GM12878 (cell line): ENCODE measurements around the gene ATF4. TPM values are rescaled to one million over a fixed set of nuclear protein-coding genes. Genes with fewer than 3 reads are reported as not detected.

Experiments used
- ATAC-seq: fragments of 200-7000 bp; cut with Tn5 transposase; 3 replicates; pipeline ENCODE4 v1.9.1; 2020; ENCODE audit warnings: mild to moderate bottlenecking, moderate library complexity
- BruUV-seq: library from RNA; stranded (reverse); fragments of 400-500 nt; replicated peaks from 2 replicates; lab custom pipeline; 2021; lab: Mats Ljungman, UMichigan
- CTCF ChIA-PET: fragments of 300-600 bp; sonication (Branson Sonifier 250); formaldehyde crosslinking; extraction: SDS; loops from one replicate; lab custom pipeline; 2021; ENCODE audit warnings: inconsistent platforms; lab: Yijun Ruan, JAX
- POLR2A ChIA-PET: fragments of 350-600 bp; formaldehyde crosslinking; extraction: SDS; loops from one replicate; lab custom pipeline; 2021; ENCODE audit warnings: inconsistent platforms; lab: Charles Lee
- RAD21 ChIA-PET: fragments of 300-600 bp; sonication (Branson Sonifier 250); formaldehyde crosslinking; loops from one replicate; lab custom pipeline; 2023; ENCODE audit warnings: antibody characterized with exemption; ENCODE audit not compliant: unreplicated experiment; lab: Charles Lee
- SMC1A ChIA-PET: fragments of 300-600 bp; sonication (Branson Sonifier 250); formaldehyde crosslinking; loops from one replicate; lab custom pipeline; 2023; ENCODE audit not compliant: unreplicated experiment, uncharacterized antibody; lab: Charles Lee
- DNase-seq: peaks from one replicate; pipeline ENCODE4 v3.0.0-alpha.2; 2011; ENCODE audit warnings: low read depth, low spot score
- FAIRE-seq: peaks from 3 replicates; lab custom pipeline; 2011; peaks lifted over from hg19 to GRCh38; lab: Jason Lieb, UNC
- H2AFZ ChIP-seq: 2 replicates; pipeline ENCODE4 v1.6.0; 2011; ENCODE audit warnings: low read depth, low read length, control low read depth; ENCODE audit not compliant: control insufficient read depth
- H3K27ac ChIP-seq: 2 replicates; pipeline ENCODE4 v1.5.1; 2011; ENCODE audit warnings: control low read depth; ENCODE audit not compliant: control insufficient read depth, insufficient read depth
- H3K27me3 ChIP-seq, 2 experiments: replicated peaks in 1 of 2; 2 replicates each; pipeline versions ENCODE4 v1.6.0 to v1.6.1; 2011; ENCODE audit warnings: low read length in 1 of 2; ENCODE audit not compliant: control insufficient read depth in 2 of 2, insufficient read depth in 2 of 2
- H3K36me3 ChIP-seq, 2 experiments: 2 replicates each; pipeline ENCODE4 v1.5.1; 2011; ENCODE audit warnings: low read length in 1 of 2; ENCODE audit not compliant: control insufficient read depth in 2 of 2, insufficient read depth in 2 of 2
- H3K4me1 ChIP-seq: 2 replicates; pipeline ENCODE4 v1.6.1; 2011; ENCODE audit warnings: mild to moderate bottlenecking, low read length, moderate library complexity, mixed read lengths; ENCODE audit not compliant: control insufficient read depth, insufficient read depth
- H3K4me2 ChIP-seq: 2 replicates; pipeline ENCODE4 v1.6.0; 2011; ENCODE audit warnings: control low read depth; ENCODE audit not compliant: control insufficient read depth, insufficient read depth
- H3K4me3 ChIP-seq: fragments of 200-600 bp; sonication (generic); 2 replicates; pipeline ENCODE4 v1.5.1; 2016
- H3K79me2 ChIP-seq: 2 replicates; pipeline ENCODE4 v1.6.0; 2011; ENCODE audit warnings: low read length; ENCODE audit not compliant: control insufficient read depth, insufficient read depth
- H3K9ac ChIP-seq: 2 replicates; pipeline ENCODE4 v1.8.0; 2011; ENCODE audit warnings: low read length, control low read depth, mixed read lengths; ENCODE audit not compliant: control insufficient read depth, insufficient read depth
- H3K9me3 ChIP-seq: replicated peaks from 3 replicates; pipeline ENCODE4 v1.5.1; 2011; ENCODE audit warnings: mild to moderate bottlenecking, low read length; ENCODE audit not compliant: control insufficient read depth, insufficient read depth
- H4K20me1 ChIP-seq: 2 replicates; pipeline ENCODE4 v1.6.0; 2011; ENCODE audit not compliant: control insufficient read depth, insufficient read depth
- CEBPZ ChIP-seq: fragments of 150-350 bp; IDR thresholded peaks from 2 replicates; pipeline ENCODE4 v1.6.1; 2016; ENCODE audit warnings: low read depth, low read length
- EP300 ChIP-seq, 2 experiments: fragments of 150-350 bp in 1 of 2; IDR thresholded peaks; 2 replicates each; pipeline ENCODE4 v1.6.1; 2011 to 2012; ENCODE audit warnings: low read depth in 2 of 2, low read length in 2 of 2, borderline replicate concordance in 1 of 2, improper control_type of control experiment in 1 of 2, inconsistent platforms in 1 of 2; ENCODE audit not compliant: control insufficient read depth in 1 of 2
- EZH2 ChIP-seq: IDR thresholded peaks from 2 replicates; pipeline ENCODE4 v1.6.1; 2012; ENCODE audit warnings: low read depth, mild to moderate bottlenecking, control low read depth, inconsistent platforms, low read length, borderline replicate concordance; ENCODE audit not compliant: control insufficient read depth
- JUNB ChIP-seq: IDR thresholded peaks from 2 replicates; pipeline ENCODE4 v1.6.1; 2016; ENCODE audit warnings: antibody characterized with exemption, mild to moderate bottlenecking
- NKRF ChIP-seq: fragments of 450-650 bp; conservative IDR thresholded peaks from 2 replicates; pipeline ENCODE4 v1.6.1; 2017; ENCODE audit warnings: mild to moderate bottlenecking, moderate library complexity
- NR2C2 ChIP-seq: IDR thresholded peaks from 2 replicates; pipeline ENCODE4 v1.6.1; 2011; ENCODE audit warnings: borderline replicate concordance, low read depth; ENCODE audit not compliant: control insufficient read depth, insufficient read length
- PAX5 ChIP-seq: IDR thresholded peaks from 2 replicates; pipeline ENCODE4 v1.6.1; 2011; ENCODE audit warnings: low read depth, low read length, borderline replicate concordance
- RUNX3 ChIP-seq: IDR thresholded peaks from 2 replicates; pipeline ENCODE4 v1.6.1; 2012; ENCODE audit warnings: low read length, inconsistent platforms
- SIX5 ChIP-seq: IDR thresholded peaks from 2 replicates; pipeline ENCODE4 v1.6.1; 2011; ENCODE audit warnings: mild to moderate bottlenecking, low read depth, low read length, moderate library complexity; ENCODE audit not compliant: severe bottlenecking
- ZNF384 ChIP-seq: IDR thresholded peaks from 2 replicates; pipeline ENCODE4 v1.6.1; 2012; ENCODE audit warnings: low read depth, mild to moderate bottlenecking, low read length, improper control_type of control experiment, borderline replicate concordance
- ZZZ3 ChIP-seq: IDR thresholded peaks from 2 replicates; pipeline ENCODE4 v1.6.1; 2011; ENCODE audit warnings: low read depth; ENCODE audit not compliant: control insufficient read depth, insufficient read length
- WGBS: methylation state at CpG from one replicate; pipeline ENCODE4 v1.1.6; 2016; ENCODE audit warnings: low lambda C conversion rate; ENCODE audit not compliant: insufficient replicate concordance, insufficient coverage; ENCODE audit errors: missing lambda C conversion rate; 5-methylcytosine and 5-hydroxymethylcytosine counted together
- in situ Hi-C: fragments of 300-500 bp; cut with MboI; formaldehyde crosslinking; loops from 9 replicates; pipeline ENCODE4 v1.14.3; 2018; ENCODE audit warnings: mixed read lengths
- intact Hi-C: fragments of 100-400 bp; cut with micrococcal nuclease; formaldehyde crosslinking; loops from one replicate; pipeline ENCODE4 v1.14.2; 2022; ENCODE audit not compliant: unreplicated experiment
- polyA plus RNA-seq, 11 experiments: library from polyadenylated mRNA; depleted of rRNA in 4 of 11; unstranded in 6 of 11; stranded (reverse) in 5 of 11; fragments of >200 nt; fragmentation: Nextera tagmentation in 4 of 11; fragmentation: Illumina TruSeq in 1 of 11; extraction: Ambion mirVana in 4 of 11; extraction: Trizol in 1 of 11; gene quantifications; 1 replicate in 1 of 11; 2 replicates in 10 of 11; pipeline versions ENCODE4 v1.2.1 to v1.2.3, GENCODE V29; 2011 to 2016; ENCODE audit warnings: inconsistent platforms in 2 of 11, missing spikeins in 2 of 11, low read depth in 1 of 11
- total RNA-seq, 4 experiments: library from RNA; depleted of rRNA in 3 of 4; stranded (reverse); fragments of >200 nt in 3 of 4; fragmentation: Illumina TruSeq in 1 of 4; extraction: Trizol in 1 of 4; gene quantifications; 2 replicates each; pipeline versions ENCODE4 v1.2.1 to v1.2.3, GENCODE V29; 2013 to 2021

ATF4 gene
- total and polyA plus RNA-seq, 10 of the 15 experiments (the other 5 are each of a cell fraction or from before 2014, with no cell fraction given), result 88.3 to 605 (median 320) TPM

GRCh38 chr22:39553429-39553828 lies 33.1 kb downstream of the ATF4 start:
- no peaks in the 10 kb centered on the region for H3K9me3 ChIP-seq
- no peak overlapping the region for H3K9ac ChIP-seq
- no TSS peak for BruUV-seq
- TF ChIP-seq EP300 (IDR thresholded peaks at IDR 0.05; ENCODE audit: borderline replicate concordance in 1 of 2, control insufficient read depth in 1 of 2, low read depth in 2 of 2, low read length in 2 of 2) (no peak), EZH2 (no peak), NR2C2 (no peak), JUNB (no peak), PAX5 (no peak), ZNF384 (no peak)
- TF ChIP-seq, all 136 proteins: peak for 0
- RAD21 ChIA-PET, result interaction anchor here (0.7 kb wide), 1 partner anchor 237 kb away, joined by 3 read pairs; no protein-coding TSS in a partner anchor
- FAIRE-seq (no peak), ATAC-seq (no peak), DNase-seq (no peak)
- H3K4me1 ChIP-seq, result no peaks in the 10 kb centered on the region
- no peaks in the 10 kb centered on the region for H3K79me2 ChIP-seq
- no peak overlapping the region for H3K27ac ChIP-seq
- SMC1A ChIA-PET, result no interaction called here
- CTCF ChIA-PET, result no interaction called here
- no peaks in the 10 kb centered on the region for H3K36me3 ChIP-seq
- no peak overlapping the region for H2AFZ ChIP-seq
- POLR2A ChIA-PET, result interaction anchor here (0.7 kb wide), 1 partner anchor 917 kb away, joined by 3 read pairs; no protein-coding TSS in a partner anchor
- WGBS, result 100% methylated on average over 1 of the region's 3 CpGs
- no peak overlapping the region for H3K4me2 ChIP-seq
- intact Hi-C loops, result no loop called here
- no peak overlapping the region for H3K4me3 ChIP-seq
- in situ Hi-C loops, result no loop called here
- H4K20me1 ChIP-seq, result no peaks in the 10 kb centered on the region
- peaks cover 4 to 14% of the 10 kb centered on the region in 2 experiments for H3K27me3 ChIP-seq

GRCh38 chr22:39554151-39554550 lies 33.8 kb downstream of the ATF4 start:
- ChIA-PET CTCF (no interaction called here), SMC1A (interaction anchor here (3.0 kb wide), 1 partner anchor 470 kb away, joined by 11 read pairs; no protein-coding TSS in a partner anchor), RAD21 (no interaction called here), POLR2A (no interaction called here)
- Histone ChIP-seq H3K9me3 (no peaks in the 10 kb centered on the region), H3K36me3 (no peaks in the 10 kb centered on the region), H3K9ac (no peak overlapping the region), H3K27me3 (peaks cover 6 to 17% of the 10 kb centered on the region in 2 experiments), H3K4me2 (no peak overlapping the region), H3K27ac (no peak overlapping the region), H3K4me3 (no peak overlapping the region), H3K4me1 (no peaks in the 10 kb centered on the region), H2AFZ (no peak overlapping the region), H4K20me1 (no peaks in the 10 kb centered on the region), H3K79me2 (no peaks in the 10 kb centered on the region)
- 2% methylated on average over 3 of the region's 3 CpGs for WGBS
- ATAC-seq, result no peak
- in situ Hi-C loops (no loop called here), intact Hi-C loops (no loop called here)
- BruUV-seq, result no TSS peak
- no peak for FAIRE-seq
- DNase-seq, result no peak
- TF ChIP-seq RUNX3, result no peak
- no peak for TF ChIP-seq CEBPZ
- TF ChIP-seq ZZZ3, result no peak
- no peak for TF ChIP-seq SIX5
- TF ChIP-seq NKRF, result no peak
